ENCODE results near the gene GPD2. TPM values are rescaled to one million over a fixed set of nuclear protein-coding genes. Genes with fewer than 3 reads are reported as not detected.

Gene GPD2
- total and polyA plus RNA-seq, 2 of the 13 experiments (the other 11 are each of a cell fraction or from before 2014, with no cell fraction given) = not detected

GRCh38 chr2:156585457-156585856, 149.3 kb downstream of the GPD2 start:
- H3K4me3 ChIP-seq (replicated peaks in 1 of 3; ENCODE audit: insufficient read depth in 1 of 3, low read depth in 2 of 3, low read length in 3 of 3) = no peak overlapping the region
- no peaks in the 10 kb centered on the region for H3K9me3 ChIP-seq (ENCODE audit: low read length)
- no peaks in the 10 kb centered on the region for H3K79me2 ChIP-seq (ENCODE audit: insufficient read depth, low read length)
- no peaks in the 10 kb centered on the region for H4K20me1 ChIP-seq (ENCODE audit: insufficient read depth, low read length)
- H3K4me2 ChIP-seq (ENCODE audit: low read depth, low read length) = no peak overlapping the region
- in situ Hi-C loops (cut with HindIII; ENCODE audit: extremely low pct_ligation_motif_present, low pct_unique_long_range_greater_than_20kb) (loop anchor here (5.0 kb wide), 2 partner anchors 248 to 1208 kb away; no protein-coding TSS in a partner anchor), intact Hi-C loops (cut with micrococcal nuclease; ENCODE audit: unreplicated experiment) (loop anchor here (5.0 kb wide), 1 partner anchor 428 kb away; no protein-coding TSS in a partner anchor)
- no peak overlapping the region for H2AFZ ChIP-seq (ENCODE audit: low read length)
- POLR2A ChIA-PET = no interaction called here
- H3K36me3 ChIP-seq (replicated peaks in 1 of 2; ENCODE audit: control insufficient read depth in 1 of 2, insufficient read depth in 2 of 2, low read length in 2 of 2) = no peaks in the 10 kb centered on the region
- DNase-seq (ENCODE audit: low spot score) (no peak), FAIRE-seq (no peak), ATAC-seq (no peak)
- WGBS (ENCODE audit: low lambda C conversion rate) = 0% methylated on average over 1 of the region's 1 CpG
- no peak overlapping the region for H3K9ac ChIP-seq (ENCODE audit: insufficient read depth, low read depth, low read length)
- CTCF ChIA-PET (ENCODE audit: low intra/inter-chr PET ratio, low total read pairs) = no interaction called here
- no peak overlapping the region for H3K27ac ChIP-seq (ENCODE audit: extremely low read length, insufficient read depth, low read length)
- H3K4me1 ChIP-seq (ENCODE audit: insufficient read depth, low read length) = no peaks in the 10 kb centered on the region
- no TSS peak for BruUV-seq (replicated peaks)
- H3K27me3 ChIP-seq (ENCODE audit: control insufficient read depth in 1 of 2, insufficient read depth in 2 of 2, low read length in 2 of 2) = no peaks in the 10 kb centered on the region
- TF ChIP-seq NONO (IDR thresholded peaks at IDR 0.05) (no peak), NONO (CRISPR knock-in tag; conservative IDR thresholded peaks at IDR 0.05) (no peak), POLR2AphosphoS2 (IDR thresholded peaks at IDR 0.05; ENCODE audit: low read depth, low read length) (no peak), GATAD1 (CRISPR knock-in tag; IDR thresholded peaks at IDR 0.05) (no peak), HNRNPLL (IDR thresholded peaks at IDR 0.05; ENCODE audit: low read depth, low read length, poor library complexity, severe bottlenecking) (no peak), PRDM15 (CRISPR knock-in tag; IDR thresholded peaks at IDR 0.05) (no peak), PBX2 (CRISPR knock-in tag; IDR thresholded peaks at IDR 0.05) (no peak), EP300 (IDR thresholded peaks at IDR 0.05; ENCODE audit: low read depth in 2 of 2, low read length in 2 of 2) (no peak), EP300 (CRISPR knock-in tag; IDR thresholded peaks at IDR 0.05; ENCODE audit: borderline replicate concordance) (no peak), AHDC1 (CRISPR knock-in tag; IDR thresholded peaks at IDR 0.05; ENCODE audit: borderline replicate concordance) (no peak), ZMAT5 (CRISPR knock-in tag; IDR thresholded peaks at IDR 0.05; ENCODE audit: borderline replicate concordance, low read depth) (no peak), ZNF513 (CRISPR knock-in tag; conservative IDR thresholded peaks at IDR 0.05) (no peak)
